ENCODE measurements around the gene RGL2. TPM values are rescaled to one million over a fixed set of nuclear protein-coding genes. Genes with fewer than 3 reads are reported as not detected.

The RGL2 gene
- total RNA-seq, 1 donor from 2014 or later, result 42.3 TPM

DNA sequence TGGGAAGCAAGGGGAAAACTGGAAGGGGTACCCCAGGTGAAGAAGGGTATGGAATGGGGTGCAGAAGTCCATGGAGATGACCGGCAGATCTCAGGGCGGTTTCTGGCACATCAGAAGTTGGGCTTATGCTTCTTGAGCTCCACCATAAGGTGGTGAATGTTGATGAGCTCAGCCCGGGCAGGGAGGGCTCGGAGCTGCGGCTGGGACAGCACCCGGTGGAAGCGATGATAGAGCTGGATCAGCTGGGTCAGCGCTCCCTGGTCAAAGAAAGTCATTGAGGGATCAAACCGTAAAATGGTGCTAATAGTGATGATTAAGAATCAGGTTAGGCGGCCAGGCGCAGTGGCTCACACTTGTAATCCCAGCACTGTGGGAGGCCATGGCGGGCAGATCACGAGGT, 48.0 kb downstream of the RGL2 start:
- DNase-seq (ENCODE audit: low read depth), result no peak
- TF ChIP-seq, protein P1, sequence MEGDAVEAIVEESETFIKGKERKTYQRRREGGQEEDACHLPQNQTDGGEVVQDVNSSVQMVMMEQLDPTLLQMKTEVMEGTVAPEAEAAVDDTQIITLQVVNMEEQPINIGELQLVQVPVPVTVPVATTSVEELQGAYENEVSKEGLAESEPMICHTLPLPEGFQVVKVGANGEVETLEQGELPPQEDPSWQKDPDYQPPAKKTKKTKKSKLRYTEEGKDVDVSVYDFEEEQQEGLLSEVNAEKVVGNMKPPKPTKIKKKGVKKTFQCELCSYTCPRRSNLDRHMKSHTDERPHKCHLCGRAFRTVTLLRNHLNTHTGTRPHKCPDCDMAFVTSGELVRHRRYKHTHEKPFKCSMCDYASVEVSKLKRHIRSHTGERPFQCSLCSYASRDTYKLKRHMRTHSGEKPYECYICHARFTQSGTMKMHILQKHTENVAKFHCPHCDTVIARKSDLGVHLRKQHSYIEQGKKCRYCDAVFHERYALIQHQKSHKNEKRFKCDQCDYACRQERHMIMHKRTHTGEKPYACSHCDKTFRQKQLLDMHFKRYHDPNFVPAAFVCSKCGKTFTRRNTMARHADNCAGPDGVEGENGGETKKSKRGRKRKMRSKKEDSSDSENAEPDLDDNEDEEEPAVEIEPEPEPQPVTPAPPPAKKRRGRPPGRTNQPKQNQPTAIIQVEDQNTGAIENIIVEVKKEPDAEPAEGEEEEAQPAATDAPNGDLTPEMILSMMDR (IDR thresholded peaks at IDR 0.05; ENCODE audit: insufficient read depth, low read length, poor library complexity, severe bottlenecking), result no peak
- H3K27me3 ChIP-seq (ENCODE audit: control insufficient read depth, insufficient read depth, low read length), result no peaks in the 10 kb centered on the region
- no peaks in the 10 kb centered on the region for H3K36me3 ChIP-seq (ENCODE audit: control insufficient read depth, insufficient read depth, low read length)
- no peak overlapping the region for H3K4me3 ChIP-seq (ENCODE audit: low read depth, low read length)

DNA sequence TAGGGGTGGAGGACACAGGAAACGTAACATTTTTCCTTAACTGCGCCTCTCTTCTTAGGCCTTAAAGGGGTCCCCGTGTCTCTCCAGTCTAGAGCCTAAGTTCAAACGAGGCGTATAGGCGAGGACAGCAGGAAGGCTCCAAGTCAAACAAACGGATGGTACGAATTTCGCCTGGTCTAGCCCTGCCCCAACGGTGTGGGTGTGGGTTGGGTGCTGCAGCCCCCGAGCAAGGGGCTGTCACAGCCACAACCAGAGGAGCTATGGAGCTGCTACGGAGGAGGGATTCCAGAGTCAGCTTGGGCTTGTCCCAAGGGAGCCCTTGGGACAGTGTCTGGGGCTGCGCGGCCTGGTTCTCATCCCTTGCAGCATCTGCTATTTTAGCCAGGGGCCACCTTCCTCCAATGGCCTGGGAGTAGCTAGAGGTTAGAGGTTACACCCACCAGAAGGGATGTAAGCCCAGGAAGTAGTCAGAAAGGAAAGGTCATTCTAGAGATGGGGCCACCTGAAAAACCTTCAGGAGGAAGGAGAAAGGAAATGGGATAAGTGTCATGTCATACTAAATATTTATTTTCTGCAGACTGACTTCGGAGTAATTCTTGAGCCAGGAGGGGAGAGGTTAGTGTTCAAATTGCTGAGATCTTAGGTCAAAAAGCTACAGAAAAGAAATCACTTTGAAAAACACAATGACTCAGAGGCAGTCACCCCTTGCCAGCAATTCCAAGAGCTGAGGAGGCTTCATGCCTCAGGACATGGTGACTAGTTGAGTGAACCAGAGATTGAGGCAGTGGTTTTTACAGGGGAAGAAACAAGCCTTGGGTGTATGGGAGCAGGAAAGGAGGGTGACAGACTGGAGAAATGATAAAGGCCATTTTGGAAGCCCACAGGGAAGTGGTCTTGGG, 48.8 kb downstream of the RGL2 start:
- Histone ChIP-seq H3K27me3 (ENCODE audit: control insufficient read depth, insufficient read depth, low read length) (no peaks in the 10 kb centered on the region), H3K36me3 (ENCODE audit: control insufficient read depth, insufficient read depth, low read length) (no peaks in the 10 kb centered on the region), H3K4me3 (ENCODE audit: low read depth, low read length) (peak overlapping the region; percentile 49)
- TF ChIP-seq, protein P1 (IDR thresholded peaks at IDR 0.05; ENCODE audit: insufficient read depth, low read length, poor library complexity, severe bottlenecking), result no peak
- DNase-seq (ENCODE audit: low read depth), result peak; percentile 62

DNA sequence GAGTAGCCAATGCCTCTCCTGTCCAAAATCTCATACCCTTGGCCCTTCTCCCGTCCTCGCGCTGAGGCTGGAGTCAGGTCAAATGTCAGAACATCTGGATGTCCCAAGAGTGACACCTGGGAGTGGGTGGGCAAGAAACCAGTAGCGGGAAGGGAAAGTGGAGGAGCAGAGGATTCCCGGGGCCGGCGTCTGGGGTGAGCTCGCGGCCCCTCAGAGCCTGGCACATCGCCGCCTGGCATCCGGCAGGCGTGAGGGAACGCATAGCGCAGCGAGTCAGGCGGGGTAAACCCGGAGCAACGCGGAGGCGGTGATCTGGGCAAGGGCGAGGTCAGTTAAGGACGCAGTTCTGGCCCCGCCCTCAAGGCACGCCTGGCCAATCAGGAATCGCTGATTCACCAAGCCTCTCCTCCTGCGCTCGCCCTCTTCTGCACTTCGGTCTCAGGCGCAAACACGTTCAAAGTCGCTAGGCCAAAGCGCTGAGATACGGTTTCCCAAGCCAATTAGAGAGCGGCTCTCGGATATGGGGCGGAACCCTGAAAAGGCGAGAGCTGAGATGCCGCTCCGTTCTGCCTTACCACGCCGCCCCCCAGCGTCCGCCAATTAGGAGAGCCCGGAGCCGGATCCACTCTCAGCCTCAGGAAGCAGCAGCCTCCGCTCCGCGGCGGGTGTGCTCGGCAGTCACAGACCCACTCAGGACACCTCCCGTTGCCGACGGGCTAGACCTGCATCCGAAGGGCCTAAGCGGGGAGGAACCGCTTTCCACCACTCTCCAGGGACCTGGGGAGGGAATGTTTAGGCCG, 49.6 kb downstream of the RGL2 start:
- TF ChIP-seq, protein P1 (IDR thresholded peaks at IDR 0.05; ENCODE audit: insufficient read depth, low read length, poor library complexity, severe bottlenecking), result peak; percentile 19
- H3K36me3 ChIP-seq (ENCODE audit: control insufficient read depth, insufficient read depth, low read length), result no peaks in the 10 kb centered on the region
- H3K4me3 ChIP-seq (ENCODE audit: low read depth, low read length), result peak overlapping the region; percentile 49

DNA sequence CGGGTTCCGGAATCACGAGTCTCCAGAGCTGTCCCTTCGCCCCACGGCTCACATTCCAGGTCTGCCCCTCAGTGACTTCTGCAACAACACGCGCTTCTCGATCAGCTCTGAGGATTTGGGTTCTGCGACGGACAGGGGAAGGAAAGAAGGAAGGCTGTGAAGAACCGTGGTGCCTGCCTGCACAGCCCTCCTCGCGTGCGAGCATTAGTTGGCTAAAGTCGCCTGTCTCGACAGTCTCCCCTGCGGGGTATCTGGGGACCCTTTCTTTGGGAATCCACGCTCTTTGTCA, 50.2 kb downstream of the RGL2 start:
- peak overlapping the region; percentile 34 for H3K4me3 ChIP-seq (ENCODE audit: low read depth, low read length)

More for the DNA sequence above, 49.6 kb downstream of the RGL2 start:
- H3K27me3 ChIP-seq (ENCODE audit: control insufficient read depth, insufficient read depth, low read length), result no peaks in the 10 kb centered on the region
- DNase-seq (ENCODE audit: low read depth), result peak; percentile 94

DNA sequence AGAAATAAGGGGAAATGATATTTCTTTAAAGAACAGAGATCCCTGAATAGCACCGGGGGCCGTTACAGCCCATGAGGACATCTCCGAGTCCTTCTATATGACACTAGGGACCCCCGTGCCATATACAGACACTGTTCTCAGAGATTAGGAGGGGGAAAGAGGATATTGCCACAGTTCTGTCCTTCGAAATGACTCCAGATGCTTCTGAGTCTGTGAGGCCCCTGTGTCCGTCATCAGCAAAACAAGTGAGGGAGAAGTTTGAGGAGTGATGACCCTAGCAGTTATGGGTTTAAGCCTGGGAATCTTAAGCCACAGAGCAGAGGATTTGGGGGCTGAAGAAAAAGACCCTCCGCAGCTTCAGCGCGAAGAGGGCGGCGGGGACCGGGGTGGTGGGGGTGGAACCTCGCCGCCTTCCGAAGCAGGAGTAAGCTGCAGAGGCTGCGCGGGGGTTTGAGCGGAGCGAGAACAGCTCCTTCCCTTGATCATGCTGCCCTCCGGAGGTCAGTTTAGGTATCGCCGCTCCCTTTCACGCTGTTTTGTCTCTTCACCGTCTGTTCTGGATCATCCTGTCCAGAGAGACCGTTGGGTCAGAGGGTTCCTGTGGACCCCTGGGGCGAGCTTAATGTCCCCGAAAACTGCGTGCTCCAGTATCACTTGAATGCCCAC, 50.6 kb downstream of the RGL2 start:
- Histone ChIP-seq H3K4me3 (ENCODE audit: low read depth, low read length) (peak overlapping the region; percentile 34), H3K36me3 (ENCODE audit: control insufficient read depth, insufficient read depth, low read length) (no peaks in the 10 kb centered on the region), H3K27me3 (ENCODE audit: control insufficient read depth, insufficient read depth, low read length) (peaks cover 2% of the 10 kb centered on the region)
- no peak for DNase-seq (ENCODE audit: low read depth)
- TF ChIP-seq, protein P1 (IDR thresholded peaks at IDR 0.05; ENCODE audit: insufficient read depth, low read length, poor library complexity, severe bottlenecking), result peak; percentile 93

More for the DNA sequence above, 50.2 kb downstream of the RGL2 start:
- Histone ChIP-seq H3K36me3 (ENCODE audit: control insufficient read depth, insufficient read depth, low read length) (no peaks in the 10 kb centered on the region), H3K27me3 (ENCODE audit: control insufficient read depth, insufficient read depth, low read length) (peaks cover 2% of the 10 kb centered on the region)
- TF ChIP-seq, protein P1 (IDR thresholded peaks at IDR 0.05; ENCODE audit: insufficient read depth, low read length, poor library complexity, severe bottlenecking), result no peak
- no peak for DNase-seq (ENCODE audit: low read depth)
